K562 (cell line): ENCODE results near the gene ADORA2B. TPM values are rescaled to one million over a fixed set of nuclear protein-coding genes. Genes with fewer than 3 reads are reported as not detected.

Experiments used
- ATAC-seq: fragments of 200-7000 bp; cut with Tn5 transposase; 3 replicates; pipeline ENCODE4 v1.9.1; 2020; ENCODE audit warnings: moderate library complexity
- BruUV-seq: library from RNA; stranded (reverse); fragments of 400-500 nt; replicated peaks from 2 replicates; lab custom pipeline; 2021; lab: Mats Ljungman, UMichigan
- CTCF ChIA-PET: fragments of 300-600 bp; formaldehyde crosslinking; extraction: SDS; loops from one replicate; lab custom pipeline; 2021; ENCODE audit warnings: low intra/inter-chr PET ratio; lab: Yijun Ruan, JAX
- POLR2A ChIA-PET: fragments of 300-600, 350-650 bp; sonication (Branson Sonifier 250); formaldehyde crosslinking; extraction: SDS; loops from one replicate; lab custom pipeline; 2021; ENCODE audit warnings: antibody characterized with exemption, inconsistent platforms; lab: Yijun Ruan, JAX
- DNase-seq, 4 experiments: peaks; one replicate each; pipeline versions ENCODE4 v3.0.0 to v3.0.0-alpha.2; 2011 to 2018; ENCODE audit warnings: low spot score in 3 of 4, mixed read lengths in 3 of 4; ENCODE audit errors: extremely low read depth in 1 of 4
- FAIRE-seq: peaks from 2 replicates; lab custom pipeline; 2011; peaks lifted over from hg19 to GRCh38; lab: Jason Lieb, UNC
- H2AFZ ChIP-seq: 2 replicates; pipeline ENCODE4 v1.6.0; 2011; ENCODE audit warnings: low read depth, low read length, control low read depth, inconsistent platforms
- H3K27ac ChIP-seq: fragments of 200-600 bp; 3 replicates; pipeline ENCODE4 v1.8.0; 2011; ENCODE audit warnings: low read depth, mild to moderate bottlenecking, control low read depth, inconsistent platforms, low read length, moderate library complexity, mixed read lengths; ENCODE audit errors: extremely low read depth
- H3K27me3 ChIP-seq, 2 experiments: fragments of 300-600 bp in 1 of 2; 2 replicates in 1 of 2; 3 replicates in 1 of 2; pipeline versions ENCODE4 v1.6.0 to v1.8.0; 2011; ENCODE audit warnings: inconsistent platforms in 2 of 2, low read length in 2 of 2, mild to moderate bottlenecking in 1 of 2, mixed read lengths in 1 of 2, moderate library complexity in 1 of 2; ENCODE audit not compliant: control insufficient read depth in 2 of 2, insufficient read depth in 2 of 2
- H3K36me3 ChIP-seq: fragments of 300-600 bp; 3 replicates; pipeline ENCODE4 v1.8.0; 2011; ENCODE audit warnings: mild to moderate bottlenecking, low read length, inconsistent platforms; ENCODE audit not compliant: control insufficient read depth, insufficient read depth
- H3K4me1 ChIP-seq, 2 experiments: fragments of 200-600 bp in 1 of 2; replicated peaks in 1 of 2; 2 replicates in 1 of 2; 3 replicates in 1 of 2; pipeline versions ENCODE4 v1.5.1 to v1.8.0; 2011; ENCODE audit warnings: inconsistent platforms in 2 of 2, low read length in 2 of 2, mild to moderate bottlenecking in 1 of 2, mixed read lengths in 1 of 2, moderate library complexity in 1 of 2; ENCODE audit not compliant: control insufficient read depth in 2 of 2, insufficient read depth in 2 of 2
- H3K4me2 ChIP-seq: 2 replicates; pipeline ENCODE4 v1.6.1; 2011; ENCODE audit warnings: low read length, control low read depth, inconsistent platforms, mixed read lengths; ENCODE audit not compliant: insufficient read depth
- H3K4me3 ChIP-seq: fragments of 200-600 bp; sonication (generic), shearing (Covaris generic); 2 replicates; pipeline ENCODE4 v1.5.1; 2016; ENCODE audit warnings: control low read depth, inconsistent platforms
- H3K79me2 ChIP-seq: fragments of 200-600 bp; 3 replicates; pipeline ENCODE4 v1.8.0; 2011; ENCODE audit warnings: low read length, inconsistent platforms; ENCODE audit not compliant: control insufficient read depth, insufficient read depth
- H3K9ac ChIP-seq, 2 experiments: 2 replicates each; pipeline versions ENCODE4 v1.6.0 to v1.6.1; 2011; ENCODE audit warnings: low read depth in 2 of 2, low read length in 2 of 2, control low read depth in 1 of 2, inconsistent platforms in 1 of 2, mild to moderate bottlenecking in 1 of 2, mixed read lengths in 1 of 2; ENCODE audit not compliant: insufficient read depth in 1 of 2
- H3K9me1 ChIP-seq: one replicate; pipeline ENCODE4 v1.6.0; 2011; ENCODE audit warnings: inconsistent platforms, mild to moderate bottlenecking, low read length, moderate library complexity; ENCODE audit not compliant: control insufficient read depth, insufficient read depth
- H3K9me3 ChIP-seq: replicated peaks from 2 replicates; pipeline ENCODE4 v1.5.1; 2011; ENCODE audit warnings: low read depth, low read length, inconsistent platforms; ENCODE audit not compliant: control insufficient read depth, insufficient read depth
- H4K20me1 ChIP-seq: replicated peaks from 2 replicates; pipeline ENCODE4 v1.6.1; 2011; ENCODE audit warnings: low read length, inconsistent platforms, mixed read lengths; ENCODE audit not compliant: control insufficient read depth, insufficient read depth
- ARID1B ChIP-seq: fragments of 450-650 bp; IDR thresholded peaks from 2 replicates; pipeline ENCODE4 v1.6.1; 2016; ENCODE audit warnings: antibody characterized with exemption, mild to moderate bottlenecking, inconsistent platforms
- ATF7 ChIP-seq: fragments of 450-650 bp; IDR thresholded peaks from 2 replicates; pipeline ENCODE4 v1.7.1; 2014; ENCODE audit warnings: mild to moderate bottlenecking, moderate library complexity
- CEBPB ChIP-seq: fragments of 450-650 bp; IDR thresholded peaks from 2 replicates; pipeline ENCODE4 v1.6.1; 2016; ENCODE audit warnings: missing genetic modification characterization, missing compliant biosample characterization
- CEBPG ChIP-seq, 3 experiments: fragments of 200-800 bp in 1 of 3; sonication (Bioruptor generic) in 1 of 3; sonication (generic) in 1 of 3; formaldehyde crosslinking in 1 of 3; IDR thresholded peaks in 2 of 3; conservative IDR thresholded peaks in 1 of 3; 2 replicates each; pipeline versions ENCODE4 v1.6.1 to v1.8.0; 2016 to 2022; ENCODE audit warnings: missing compliant biosample characterization in 2 of 3, missing genetic modification characterization in 2 of 3, mild to moderate bottlenecking in 1 of 3, missing genetic modification reagents in 1 of 3
- FOSL1 ChIP-seq: fragments of 200-800 bp; sonication (Bioruptor generic); conservative IDR thresholded peaks from 2 replicates; pipeline ENCODE4 v1.6.1; 2016; ENCODE audit warnings: missing genetic modification characterization, missing compliant biosample characterization
- JUN ChIP-seq, 2 experiments: sonication (generic) in 1 of 2; formaldehyde crosslinking in 1 of 2; IDR thresholded peaks; 2 replicates each; pipeline versions ENCODE4 v1.6.1 to v1.8.0; 2012 to 2022; ENCODE audit warnings: borderline replicate concordance in 2 of 2, mild to moderate bottlenecking in 2 of 2, improper control_type of control experiment in 1 of 2, low read depth in 1 of 2, low read length in 1 of 2, missing genetic modification reagents in 1 of 2
- KAT8 ChIP-seq: fragments of 450-650 bp; IDR thresholded peaks from 2 replicates; pipeline ENCODE4 v1.6.1; 2016; ENCODE audit warnings: low read depth, mild to moderate bottlenecking
- KLF1 ChIP-seq: fragments of 450-650 bp; IDR thresholded peaks from 2 replicates; pipeline ENCODE4 v1.6.1; 2016; ENCODE audit warnings: missing genetic modification characterization, missing compliant biosample characterization
- MEIS2 ChIP-seq: fragments of 450-650 bp; IDR thresholded peaks from 2 replicates; pipeline ENCODE4 v1.6.1; 2014; ENCODE audit warnings: mild to moderate bottlenecking; ENCODE audit not compliant: partially characterized antibody
- NR3C1 ChIP-seq: sonication (generic); formaldehyde crosslinking; IDR thresholded peaks from 2 replicates; pipeline ENCODE4 v1.8.1; 2022; ENCODE audit warnings: missing genetic modification reagents
- RCOR1 ChIP-seq, 2 experiments: IDR thresholded peaks; 2 replicates each; pipeline ENCODE4 v1.6.1; 2012; ENCODE audit warnings: low read depth in 2 of 2, low read length in 2 of 2, borderline replicate concordance in 1 of 2, improper control_type of control experiment in 1 of 2
- SMARCE1 ChIP-seq: fragments of 450-650 bp; IDR thresholded peaks from 2 replicates; pipeline ENCODE4 v1.7.1; 2016; ENCODE audit warnings: mild to moderate bottlenecking
- TAF7 ChIP-seq: fragments of 450-650 bp; IDR thresholded peaks from 2 replicates; pipeline ENCODE4 v1.6.1; 2016; ENCODE audit warnings: missing genetic modification characterization, missing compliant biosample characterization
- TCF7 ChIP-seq: sonication (generic); IDR thresholded peaks from 2 replicates; pipeline ENCODE4 v1.6.1; 2016; ENCODE audit warnings: antibody characterized with exemption, borderline replicate concordance
- TCFL5 ChIP-seq: fragments of 250-450 bp; sonication (Bioruptor Pico); conservative IDR thresholded peaks from 2 replicates; pipeline ENCODE4 v1.6.1; 2021; ENCODE audit warnings: mild to moderate bottlenecking, moderate library complexity, matching md5 sums
- WGBS: fragments of 100-300 bp; shearing (Covaris generic); methylation state at CpG from one replicate; pipeline ENCODE4 v1.1.6; 2016; ENCODE audit warnings: low coverage, mixed read lengths; ENCODE audit not compliant: insufficient coverage; ENCODE audit errors: missing lambda C conversion rate; 5-methylcytosine and 5-hydroxymethylcytosine counted together
- in situ Hi-C: fragments of 300-500 bp; cut with MboI; formaldehyde crosslinking; loops from 4 replicates; pipeline ENCODE4 v1.15.0; 2018; ENCODE audit warnings: inconsistent platforms, mixed read lengths
- intact Hi-C: fragments of 100-400 bp; cut with micrococcal nuclease; formaldehyde crosslinking; loops from 2 replicates; pipeline ENCODE4 v1.14.2; 2022
- polyA plus RNA-seq, 8 experiments: library from polyadenylated mRNA; depleted of rRNA in 4 of 8; stranded (reverse) in 5 of 8; unstranded in 3 of 8; fragments of >200 nt; fragmentation: Nextera tagmentation in 2 of 8; fragmentation: Illumina TruSeq in 1 of 8; extraction: Ambion mirVana in 2 of 8; extraction: Trizol in 1 of 8; gene quantifications; 2 replicates each; pipeline versions ENCODE4 v1.2.1 to v1.2.3, GENCODE V29; 2011 to 2014; ENCODE audit warnings: inconsistent platforms in 1 of 8, missing spikeins in 1 of 8
- total RNA-seq, 7 experiments: library from RNA; depleted of rRNA in 6 of 7; stranded (reverse); fragments of >200 nt in 6 of 7; fragmentation: Illumina TruSeq in 2 of 7; extraction: Trizol in 2 of 7; gene quantifications; 2 replicates each; pipeline versions ENCODE4 v1.2.1 to v1.2.3, GENCODE V29; 2011 to 2021; ENCODE audit warnings: low replicate concordance in 1 of 7
- TF ChIP-seq, protein P1 (sequence below): fragments of 450-650 bp; IDR thresholded peaks from 2 replicates; pipeline ENCODE4 v1.6.1; 2016; ENCODE audit warnings: missing biosample characterization, missing genetic modification characterization

Gene ADORA2B
- total and polyA plus RNA-seq, 9 of the 15 experiments (the other 6 are each of a cell fraction or from before 2014, with no cell fraction given), result 6.4 to 16.6 (median 10.5) TPM

DNA sequence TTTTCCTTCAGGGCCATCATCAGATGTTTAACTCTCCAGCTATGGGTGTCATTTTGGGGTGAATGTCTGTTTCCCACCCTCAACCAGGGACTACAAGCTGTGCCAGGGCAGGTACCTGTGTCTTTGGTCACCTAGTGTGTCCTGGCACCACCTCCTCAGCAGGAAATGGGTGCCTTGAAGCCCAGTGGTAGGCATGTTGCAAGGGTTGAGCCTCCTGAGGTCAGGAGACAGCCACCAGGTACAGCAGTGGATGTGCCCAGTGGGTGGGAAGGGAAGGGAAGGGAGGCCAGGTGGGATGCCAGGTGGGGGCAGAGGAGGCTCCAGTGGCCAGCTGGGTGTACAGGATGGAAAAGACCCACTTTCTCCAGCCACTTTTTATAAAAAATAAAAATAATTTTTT, 25.5 kb upstream of the ADORA2B start:
- Histone ChIP-seq H4K20me1 (no peaks in the 10 kb centered on the region), H3K36me3 (no peaks in the 10 kb centered on the region), H3K4me3 (no peak overlapping the region), H2AFZ (no peak overlapping the region), H3K27me3 (no peaks in the 10 kb centered on the region), H3K9ac (no peak overlapping the region), H3K9me3 (no peaks in the 10 kb centered on the region), H3K9me1 (no peaks in the 10 kb centered on the region), H3K4me1 (peaks cover 0 to 10% of the 10 kb centered on the region in 2 experiments; a peak in 2 of 5 replicates), H3K79me2 (no peaks in the 10 kb centered on the region), H3K4me2 (no peak overlapping the region), H3K27ac (no peak overlapping the region)
- no peak for DNase-seq
- POLR2A ChIA-PET, result interaction anchor here (0.6 kb wide), 1 partner anchor 298 kb away, joined by 3 read pairs; the partner anchor contains the start of gene PIGL
- in situ Hi-C loops, result no loop called here
- no peak for TF ChIP-seq MEIS2
- no peak for TF ChIP-seq TAF7 (tag)
- CTCF ChIA-PET, result no interaction called here
- FAIRE-seq, result no peak
- BruUV-seq, result no TSS peak
- intact Hi-C loops, result no loop called here
- no peak for ATAC-seq

DNA sequence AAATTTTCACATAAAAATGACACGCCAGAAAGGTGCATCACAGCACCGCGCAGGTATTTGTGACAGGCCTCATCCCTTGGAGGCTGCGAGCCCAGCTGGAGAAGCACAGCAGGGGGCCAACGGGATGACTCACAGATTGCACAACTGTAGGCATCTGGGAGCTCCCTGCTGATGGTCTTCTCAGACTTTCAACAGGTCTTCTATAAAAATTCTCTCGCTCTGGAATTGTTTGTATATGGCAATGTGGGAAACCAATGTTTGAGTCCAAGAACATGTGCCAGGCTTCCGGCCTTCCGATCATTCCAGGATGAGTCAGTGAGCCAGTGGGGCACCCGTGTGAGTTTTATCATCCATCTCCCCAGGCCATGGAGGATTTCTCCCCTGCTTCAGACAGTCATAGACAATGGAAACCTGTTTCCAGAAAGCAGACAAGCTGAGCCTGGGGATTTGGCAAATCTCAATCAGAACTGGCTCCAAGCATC, 24.1 kb upstream of the ADORA2B start:
- POLR2A ChIA-PET, result no interaction called here
- Histone ChIP-seq H4K20me1 (no peaks in the 10 kb centered on the region), H3K9ac (no peak overlapping the region), H3K27me3 (no peaks in the 10 kb centered on the region), H3K79me2 (no peaks in the 10 kb centered on the region), H3K9me3 (no peaks in the 10 kb centered on the region), H2AFZ (no peak overlapping the region), H3K27ac (no peak overlapping the region), H3K36me3 (no peaks in the 10 kb centered on the region), H3K4me1 (peaks cover 0 to 10% of the 10 kb centered on the region in 2 experiments; a peak in 2 of 5 replicates), H3K9me1 (no peaks in the 10 kb centered on the region), H3K4me3 (no peak overlapping the region), H3K4me2 (no peak overlapping the region)
- intact Hi-C loops (no loop called here), in situ Hi-C loops (no loop called here)
- CTCF ChIA-PET, result no interaction called here
- WGBS, result 1% methylated on average over 9 of the region's 9 CpGs
- no TSS peak for BruUV-seq
- FAIRE-seq (peak; percentile 11), DNase-seq (peak; percentile 35 to 65 (median 44)), ATAC-seq (peak; percentile 64)
- TF ChIP-seq TCF7 (no peak), CEBPG (CRISPR knock-in tag; IDR thresholded peaks at IDR 0.05) (peak; percentile 93), CEBPG (tag; conservative IDR thresholded peaks at IDR 0.05 in 1 of 2, IDR thresholded peaks at IDR 0.05 in 1 of 2) (peak; percentile 83 to 86), FOSL1 (tag) (peak; percentile 92), KAT8 (no peak), CEBPB (peak; percentile 98), RCOR1 (IDR thresholded peaks at IDR 0.05; ENCODE audit: borderline replicate concordance in 1 of 2, low read depth in 2 of 2, low read length in 2 of 2) (peak in 1 of 2 experiments; percentile 61; a peak in 1 of 4 replicates), JUN (IDR thresholded peaks at IDR 0.05; ENCODE audit: borderline replicate concordance, low read depth, low read length) (peak; percentile 73), JUN (CRISPR knock-in tag; IDR thresholded peaks at IDR 0.05; ENCODE audit: borderline replicate concordance) (no peak), ATF7 (peak; percentile 17; the same call in 1 of the 2 replicates), TCFL5 (CRISPR knock-in tag) (no peak), ARID1B (peak; percentile 61; the same call in 1 of the 2 replicates), SMARCE1 (peak; percentile 63; the same call in 1 of the 2 replicates), NR3C1 (CRISPR knock-in tag) (no peak), KLF1 (tag) (no peak)
- TF ChIP-seq, protein P1, sequence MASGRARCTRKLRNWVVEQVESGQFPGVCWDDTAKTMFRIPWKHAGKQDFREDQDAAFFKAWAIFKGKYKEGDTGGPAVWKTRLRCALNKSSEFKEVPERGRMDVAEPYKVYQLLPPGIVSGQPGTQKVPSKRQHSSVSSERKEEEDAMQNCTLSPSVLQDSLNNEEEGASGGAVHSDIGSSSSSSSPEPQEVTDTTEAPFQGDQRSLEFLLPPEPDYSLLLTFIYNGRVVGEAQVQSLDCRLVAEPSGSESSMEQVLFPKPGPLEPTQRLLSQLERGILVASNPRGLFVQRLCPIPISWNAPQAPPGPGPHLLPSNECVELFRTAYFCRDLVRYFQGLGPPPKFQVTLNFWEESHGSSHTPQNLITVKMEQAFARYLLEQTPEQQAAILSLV (tag), result peak; percentile 55; the same call in 1 of the 2 replicates
